Esophagus muscularis mucosa (tissue), 3 donors: ENCODE results near the gene PTPRE.

Experiments used
- POLR2A ChIP-seq: fragments of 450-650 bp; IDR thresholded peaks from one replicate; pipeline ENCODE4 v1.6.1; 2017; ENCODE audit warnings: antibody characterized with exemption, moderate library complexity, mild to moderate bottlenecking, low read depth
- TF ChIP-seq, protein P1 (sequence below), 3 experiments: fragments of 200-600 bp in 2 of 3; fragments of 450-650 bp in 1 of 3; sonication (generic) in 2 of 3; IDR thresholded peaks; one replicate each; pipeline ENCODE4 v1.5.1; 2017 to 2019; ENCODE audit warnings: antibody characterized with exemption in 3 of 3, mild to moderate bottlenecking in 2 of 3, moderate library complexity in 1 of 3

DNA sequence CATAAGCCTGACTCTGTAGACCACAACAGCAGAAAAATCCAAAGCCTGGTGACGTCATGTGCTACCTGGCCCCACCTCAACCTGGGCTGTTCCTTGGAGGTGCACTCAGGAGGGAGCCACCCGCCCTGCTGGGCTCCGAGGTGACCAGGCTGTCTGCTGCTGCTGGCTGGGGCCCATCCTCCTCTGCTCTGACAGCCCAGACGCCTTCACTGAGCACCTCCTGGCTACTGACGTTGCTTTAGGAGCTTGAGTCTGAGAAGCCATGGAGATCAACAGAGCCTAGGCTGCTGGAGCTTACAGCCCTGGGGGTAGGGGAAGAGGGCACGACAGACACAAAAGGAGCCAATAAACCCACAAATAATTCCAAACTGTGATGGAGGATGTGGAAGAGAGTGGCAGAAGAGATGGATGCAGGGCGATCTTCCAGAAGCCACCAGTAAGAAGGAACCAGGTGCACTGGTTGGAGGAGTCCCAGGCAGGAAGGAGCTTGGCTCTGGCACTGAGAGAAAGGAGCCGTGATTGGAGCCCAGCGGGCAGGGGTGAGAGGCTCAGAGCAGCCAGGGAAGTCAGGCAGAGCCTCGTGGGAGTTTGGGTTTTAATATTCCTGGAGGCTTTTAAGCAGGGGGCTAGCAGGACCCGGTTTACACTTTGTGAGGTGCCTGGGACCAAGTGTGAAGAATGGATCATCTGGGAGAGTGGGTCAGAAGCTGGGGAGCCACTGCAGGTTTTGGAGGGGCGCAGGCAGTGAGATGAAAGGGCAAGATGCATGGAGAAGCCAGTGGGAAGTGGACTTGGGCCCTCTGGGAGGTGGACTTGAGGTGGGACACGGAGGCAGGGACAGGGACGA, 1.7 kb upstream of the PTPRE start:
- TF ChIP-seq, protein P1, sequence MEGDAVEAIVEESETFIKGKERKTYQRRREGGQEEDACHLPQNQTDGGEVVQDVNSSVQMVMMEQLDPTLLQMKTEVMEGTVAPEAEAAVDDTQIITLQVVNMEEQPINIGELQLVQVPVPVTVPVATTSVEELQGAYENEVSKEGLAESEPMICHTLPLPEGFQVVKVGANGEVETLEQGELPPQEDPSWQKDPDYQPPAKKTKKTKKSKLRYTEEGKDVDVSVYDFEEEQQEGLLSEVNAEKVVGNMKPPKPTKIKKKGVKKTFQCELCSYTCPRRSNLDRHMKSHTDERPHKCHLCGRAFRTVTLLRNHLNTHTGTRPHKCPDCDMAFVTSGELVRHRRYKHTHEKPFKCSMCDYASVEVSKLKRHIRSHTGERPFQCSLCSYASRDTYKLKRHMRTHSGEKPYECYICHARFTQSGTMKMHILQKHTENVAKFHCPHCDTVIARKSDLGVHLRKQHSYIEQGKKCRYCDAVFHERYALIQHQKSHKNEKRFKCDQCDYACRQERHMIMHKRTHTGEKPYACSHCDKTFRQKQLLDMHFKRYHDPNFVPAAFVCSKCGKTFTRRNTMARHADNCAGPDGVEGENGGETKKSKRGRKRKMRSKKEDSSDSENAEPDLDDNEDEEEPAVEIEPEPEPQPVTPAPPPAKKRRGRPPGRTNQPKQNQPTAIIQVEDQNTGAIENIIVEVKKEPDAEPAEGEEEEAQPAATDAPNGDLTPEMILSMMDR (IDR thresholded peaks at IDR 0.05), result no peak
- TF ChIP-seq POLR2A, result no peak
